Measurements from ENCODE around the gene ZNF431.

DNA sequence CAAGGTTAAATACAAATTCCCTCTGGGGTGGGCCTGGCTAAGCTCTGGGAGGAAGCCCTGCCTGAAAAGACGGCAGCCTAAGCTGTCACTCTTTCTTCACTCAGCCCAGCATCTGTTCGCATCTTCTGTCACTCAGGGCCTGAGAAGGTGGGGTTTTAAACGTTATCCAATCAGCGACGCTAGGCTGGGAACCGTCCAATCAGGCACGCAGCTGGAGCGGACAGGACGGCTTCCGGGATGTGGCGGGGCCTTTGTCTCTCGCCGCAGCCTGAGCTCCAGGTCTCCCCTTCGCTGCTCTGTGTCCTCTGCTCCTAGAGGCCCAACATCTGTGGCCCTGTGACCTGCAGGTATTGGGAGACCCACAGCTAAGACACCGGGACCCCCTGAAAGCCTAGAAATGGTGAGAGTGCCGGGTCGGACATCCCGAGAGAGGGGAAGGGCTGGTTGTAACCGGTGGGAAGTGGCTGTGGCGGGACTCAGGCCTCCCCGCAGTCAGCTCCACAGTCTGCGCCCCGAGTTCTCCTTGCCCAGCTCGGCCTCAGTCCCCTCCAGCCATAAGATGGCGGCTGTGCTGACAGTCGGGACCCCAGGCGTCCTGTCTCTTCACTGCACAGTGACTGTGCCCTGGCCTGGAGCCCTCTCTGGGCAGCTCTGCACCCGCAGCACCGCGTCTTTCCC, at the start of gene ZNF431:
- TF ChIP-seq POLR2A (IDR thresholded peaks at IDR 0.05; ENCODE audit: low read depth) (no peak), POLR2AphosphoS5 (IDR thresholded peaks at IDR 0.05) (peak; percentile 84 to 85), EP300 (IDR thresholded peaks at IDR 0.05) (no peak)
- TF ChIP-seq, protein P1, sequence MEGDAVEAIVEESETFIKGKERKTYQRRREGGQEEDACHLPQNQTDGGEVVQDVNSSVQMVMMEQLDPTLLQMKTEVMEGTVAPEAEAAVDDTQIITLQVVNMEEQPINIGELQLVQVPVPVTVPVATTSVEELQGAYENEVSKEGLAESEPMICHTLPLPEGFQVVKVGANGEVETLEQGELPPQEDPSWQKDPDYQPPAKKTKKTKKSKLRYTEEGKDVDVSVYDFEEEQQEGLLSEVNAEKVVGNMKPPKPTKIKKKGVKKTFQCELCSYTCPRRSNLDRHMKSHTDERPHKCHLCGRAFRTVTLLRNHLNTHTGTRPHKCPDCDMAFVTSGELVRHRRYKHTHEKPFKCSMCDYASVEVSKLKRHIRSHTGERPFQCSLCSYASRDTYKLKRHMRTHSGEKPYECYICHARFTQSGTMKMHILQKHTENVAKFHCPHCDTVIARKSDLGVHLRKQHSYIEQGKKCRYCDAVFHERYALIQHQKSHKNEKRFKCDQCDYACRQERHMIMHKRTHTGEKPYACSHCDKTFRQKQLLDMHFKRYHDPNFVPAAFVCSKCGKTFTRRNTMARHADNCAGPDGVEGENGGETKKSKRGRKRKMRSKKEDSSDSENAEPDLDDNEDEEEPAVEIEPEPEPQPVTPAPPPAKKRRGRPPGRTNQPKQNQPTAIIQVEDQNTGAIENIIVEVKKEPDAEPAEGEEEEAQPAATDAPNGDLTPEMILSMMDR (IDR thresholded peaks at IDR 0.05): no peak
